Measurements from ENCODE around the gene HSD17B1. TPM values are rescaled to one million over a fixed set of nuclear protein-coding genes. Genes with fewer than 3 reads are reported as not detected.

HSD17B1 gene
- total RNA-seq, 6 experiments from 2014 or later, result 0.31 to 1.1 (median 0.87) TPM

DNA sequence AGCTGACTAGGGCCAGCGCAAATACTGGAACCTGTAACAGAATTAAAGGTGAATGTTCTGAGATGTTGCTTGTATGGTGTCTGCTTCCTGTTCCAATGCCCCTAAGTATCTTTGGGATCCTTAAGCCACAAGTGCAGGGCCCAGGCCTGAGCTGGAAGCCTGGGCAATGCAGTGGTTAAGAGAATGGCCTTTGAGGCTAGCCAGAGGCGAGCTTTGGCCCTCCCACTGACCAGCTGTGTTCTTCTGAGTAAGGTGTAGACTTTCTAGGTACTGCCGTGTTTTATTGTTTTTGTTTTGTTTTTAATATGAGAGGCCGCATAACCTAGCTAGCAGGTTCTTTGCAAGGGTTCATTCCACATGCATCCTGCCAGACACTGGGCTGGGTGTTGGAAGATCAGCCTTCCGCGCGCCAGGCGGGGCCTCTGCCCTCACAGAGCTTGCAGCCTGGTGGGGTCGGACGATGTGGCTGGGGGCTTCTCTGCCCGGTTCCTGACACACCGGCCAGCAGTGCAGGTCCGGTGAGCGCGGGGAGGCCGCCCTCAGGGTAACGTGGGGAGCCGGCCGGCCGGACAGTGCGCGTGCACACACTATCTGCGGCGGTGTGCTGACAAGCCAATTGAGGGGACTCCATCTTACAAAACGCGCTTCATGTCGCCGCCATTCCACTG is 13.6 kb downstream of the HSD17B1 start:
- Histone ChIP-seq H3K27ac (peak overlapping the region; percentile 86 to 94 (median 86)), H3K36me3 (peaks cover 0 to 39% (median 15%) of the 10 kb centered on the region in 4 donors), H3K27me3 (no peaks in the 10 kb centered on the region), H3K4me1 (peaks cover 0 to 66% (median 30%) of the 10 kb centered on the region in 4 donors), H3K4me3 (peak overlapping the region; percentile 83 to 99 (median 98)), H3K9me3 (no peaks in the 10 kb centered on the region)
- intact Hi-C loops (cut with DNase I), result no loop called here
- WGBS (ENCODE audit: insufficient coverage, low coverage, low lambda C conversion rate, missing lambda C conversion rate), result 20% methylated on average over 2 of the region's 28 CpGs
- no peak for DNase-seq
- TF ChIP-seq, protein P1, sequence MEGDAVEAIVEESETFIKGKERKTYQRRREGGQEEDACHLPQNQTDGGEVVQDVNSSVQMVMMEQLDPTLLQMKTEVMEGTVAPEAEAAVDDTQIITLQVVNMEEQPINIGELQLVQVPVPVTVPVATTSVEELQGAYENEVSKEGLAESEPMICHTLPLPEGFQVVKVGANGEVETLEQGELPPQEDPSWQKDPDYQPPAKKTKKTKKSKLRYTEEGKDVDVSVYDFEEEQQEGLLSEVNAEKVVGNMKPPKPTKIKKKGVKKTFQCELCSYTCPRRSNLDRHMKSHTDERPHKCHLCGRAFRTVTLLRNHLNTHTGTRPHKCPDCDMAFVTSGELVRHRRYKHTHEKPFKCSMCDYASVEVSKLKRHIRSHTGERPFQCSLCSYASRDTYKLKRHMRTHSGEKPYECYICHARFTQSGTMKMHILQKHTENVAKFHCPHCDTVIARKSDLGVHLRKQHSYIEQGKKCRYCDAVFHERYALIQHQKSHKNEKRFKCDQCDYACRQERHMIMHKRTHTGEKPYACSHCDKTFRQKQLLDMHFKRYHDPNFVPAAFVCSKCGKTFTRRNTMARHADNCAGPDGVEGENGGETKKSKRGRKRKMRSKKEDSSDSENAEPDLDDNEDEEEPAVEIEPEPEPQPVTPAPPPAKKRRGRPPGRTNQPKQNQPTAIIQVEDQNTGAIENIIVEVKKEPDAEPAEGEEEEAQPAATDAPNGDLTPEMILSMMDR (IDR thresholded peaks at IDR 0.05), result no peak
- no peak for TF ChIP-seq POLR2A (IDR thresholded peaks at IDR 0.05)
- peak; percentile 3 to 34 (median 12) for ATAC-seq

DNA sequence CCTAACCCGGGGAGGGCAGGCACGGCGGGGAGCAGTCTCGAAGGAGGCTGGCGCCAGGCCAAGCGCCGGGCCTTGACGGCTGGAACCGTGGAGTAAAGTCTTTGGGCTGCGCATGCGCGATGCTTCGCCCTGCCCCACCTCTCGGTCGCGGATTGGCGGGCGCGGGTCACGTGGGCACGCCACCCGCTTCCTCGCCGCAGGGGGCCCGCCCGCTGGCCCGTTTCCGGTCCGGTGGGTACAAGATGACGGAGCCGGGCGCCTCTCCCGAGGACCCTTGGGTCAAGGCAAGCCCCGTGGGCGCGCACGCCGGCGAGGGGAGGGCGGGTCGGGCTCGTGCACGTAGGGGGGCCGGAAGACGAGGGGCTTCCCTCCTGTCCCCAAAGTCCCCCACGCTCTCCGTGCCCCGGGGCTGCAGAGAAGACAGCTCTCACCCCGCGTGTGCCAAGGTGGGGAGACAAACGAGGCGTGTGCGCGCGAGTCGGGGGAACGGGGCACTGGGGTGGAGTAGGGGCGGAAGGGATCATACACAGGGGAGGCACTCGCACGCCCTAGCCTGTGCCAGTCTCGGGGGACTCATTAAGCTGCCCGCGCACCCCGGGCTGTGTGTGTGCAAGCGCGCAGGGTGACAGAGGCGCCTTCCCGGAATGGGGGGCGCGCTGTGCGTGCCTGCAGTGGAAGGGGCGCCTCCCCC is 14.3 kb downstream of the HSD17B1 start, which contains the start of gene MLX:
Gene MLX (plus strand): TSS at position 218 of the 691 bp plus-strand sequence. CDS start 25 bp downstream, at position 243.
- peak; percentile 46 for TF ChIP-seq POLR2A (IDR thresholded peaks at IDR 0.05)
- TF ChIP-seq, protein P1 (IDR thresholded peaks at IDR 0.05), result no peak
- WGBS (ENCODE audit: insufficient coverage, low coverage, low lambda C conversion rate, missing lambda C conversion rate), result 0% methylated on average over 6 of the region's 72 CpGs
- Histone ChIP-seq H3K4me1 (peaks cover 0 to 70% (median 29%) of the 10 kb centered on the region in 4 donors), H3K27ac (peak within 1 kb of the TSS; percentile 86 to 94 (median 86)), H3K36me3 (peaks cover 0 to 46% (median 15%) of the 10 kb centered on the region in 4 donors), H3K27me3 (no peaks in the 10 kb centered on the region), H3K4me3 (peak within 1 kb of the TSS; percentile 83 to 99 (median 98)), H3K9me3 (no peaks in the 10 kb centered on the region)
- DNase-seq, result peak; percentile 95 to 96 (median 96)
- ATAC-seq, result peak; percentile 60 to 73 (median 68)
- intact Hi-C loops (cut with DNase I), result no loop called here

DNA sequence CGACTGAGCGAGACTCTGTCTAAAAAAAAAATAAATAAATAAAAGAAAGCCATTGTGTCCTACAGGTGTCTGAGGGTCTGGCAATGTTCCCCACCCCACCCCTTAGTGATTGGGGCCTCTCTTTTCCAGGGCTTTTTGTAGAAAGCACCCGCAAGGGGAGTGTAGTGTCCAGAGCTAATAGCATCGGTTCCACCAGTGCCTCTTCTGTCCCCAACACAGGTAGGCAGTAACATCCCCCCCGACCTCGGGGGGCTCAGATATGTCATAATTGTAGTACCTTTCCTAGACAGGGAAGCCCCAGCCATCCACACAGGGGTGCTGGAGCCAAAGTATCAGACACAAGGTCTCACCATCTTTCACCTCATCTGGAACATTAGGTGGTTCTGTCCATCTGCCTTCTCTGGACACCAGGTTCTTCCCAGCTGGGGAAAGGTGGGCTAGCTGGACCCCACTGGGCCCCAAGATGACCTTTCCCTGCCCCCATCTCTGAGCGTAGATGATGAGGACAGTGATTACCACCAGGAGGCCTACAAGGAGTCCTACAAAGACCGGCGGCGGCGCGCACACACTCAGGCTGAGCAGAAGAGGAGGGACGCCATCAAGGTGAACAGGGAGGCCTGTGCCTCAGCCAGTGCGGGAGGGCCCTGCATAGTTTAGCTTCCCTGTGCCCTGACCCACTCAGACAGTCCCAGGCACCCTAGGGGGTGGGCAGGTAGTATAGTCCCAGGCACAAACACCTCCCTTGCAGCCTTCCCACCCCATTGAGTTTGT is 15.8 kb downstream of the HSD17B1 start:
- H3K9me3 ChIP-seq, result no peaks in the 10 kb centered on the region
- no peaks in the 10 kb centered on the region for H3K27me3 ChIP-seq
- ATAC-seq, result no peak
- H3K27ac ChIP-seq, result peak overlapping the region in 2 of 3 donors; percentile 86 to 94
- no peak for DNase-seq
- TF ChIP-seq, protein P1 (IDR thresholded peaks at IDR 0.05), result no peak
- no peak for TF ChIP-seq POLR2A (IDR thresholded peaks at IDR 0.05)
- H3K4me1 ChIP-seq, result peaks cover 0 to 66% (median 25%) of the 10 kb centered on the region in 4 donors
- WGBS (ENCODE audit: insufficient coverage, low coverage, low lambda C conversion rate, missing lambda C conversion rate), result 50% methylated on average over 2 of the region's 14 CpGs
- H3K4me3 ChIP-seq, result no peak overlapping the region
- peaks cover 10 to 61% (median 27%) of the 10 kb centered on the region in 4 donors for H3K36me3 ChIP-seq
- intact Hi-C loops (cut with DNase I), result no loop called here

DNA sequence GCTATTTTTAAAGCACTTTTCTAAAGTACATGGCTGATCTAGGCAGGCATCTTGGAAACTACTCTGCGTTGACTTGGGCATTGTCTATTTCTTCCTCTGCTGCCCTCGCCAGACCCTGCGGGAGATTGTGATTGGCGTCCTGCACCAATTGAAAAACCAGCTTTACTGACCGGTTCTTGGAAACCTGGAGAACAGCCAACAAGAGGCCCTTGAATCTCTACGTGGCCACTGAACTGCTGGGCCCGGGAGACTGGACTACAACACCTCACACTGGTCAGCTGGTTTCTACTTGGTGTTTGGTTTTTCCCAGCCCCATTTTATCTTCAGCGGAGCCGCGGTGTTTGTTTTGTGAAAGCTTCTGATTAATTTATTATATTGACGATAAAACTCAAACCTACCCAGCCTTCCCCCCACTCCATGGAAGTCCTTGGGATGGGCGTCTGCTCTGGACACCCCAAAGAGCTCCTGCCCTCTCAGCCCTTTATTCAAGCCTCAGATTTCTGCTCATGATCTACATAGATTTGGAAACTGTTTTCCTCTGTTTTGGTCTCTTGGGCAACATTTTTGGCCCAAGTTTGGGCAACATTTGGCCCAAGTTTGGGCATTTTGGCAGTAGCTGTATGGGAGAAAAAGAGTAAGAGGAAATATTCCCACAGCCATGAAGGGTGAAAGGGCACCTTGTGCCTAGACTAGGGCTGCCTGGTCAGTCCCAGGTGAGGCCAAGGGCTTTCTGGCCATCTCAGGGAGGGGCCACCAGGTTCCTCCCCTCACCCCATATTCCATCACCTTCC is 18.9 kb downstream of the HSD17B1 start:
- ATAC-seq, result peak in 3 of 4 donors; percentile 2 to 30 (median 4)
- DNase-seq, result peak in 1 of 3 donors; percentile 62
- Histone ChIP-seq H3K4me1 (peaks cover 0 to 35% (median 9%) of the 10 kb centered on the region in 4 donors), H3K9me3 (no peaks in the 10 kb centered on the region), H3K4me3 (no peak overlapping the region), H3K36me3 (peaks cover 11 to 57% (median 28%) of the 10 kb centered on the region in 4 donors), H3K27me3 (no peaks in the 10 kb centered on the region), H3K27ac (peak overlapping the region in 1 of 3 donors; percentile 51)
- no peak for TF ChIP-seq POLR2A (IDR thresholded peaks at IDR 0.05)
- TF ChIP-seq, protein P1 (IDR thresholded peaks at IDR 0.05), result no peak
- WGBS (ENCODE audit: insufficient coverage, low coverage, low lambda C conversion rate, missing lambda C conversion rate), result 55% methylated on average over 5 of the region's 12 CpGs
- intact Hi-C loops (cut with DNase I), result no loop called here
